MM.1S (cell line): ENCODE data around the gene TNIP3.

ENCODE experiments used
- CTCF ChIP-seq: fragments of 300-600 bp; sonication (generic); IDR thresholded peaks from 2 replicates; pipeline ENCODE4 v1.5.1; 2016; ENCODE audit warnings: antibody characterized with exemption, low read length, mixed read lengths
- EZH2 ChIP-seq: fragments of 300-600 bp; sonication (generic); optimal IDR thresholded peaks from 2 replicates; pipeline ENCODE3; 2017; ENCODE audit warnings: low read depth, mild to moderate bottlenecking, antibody characterized with exemption, low read length, mixed read lengths
- EZH2phosphoT487 ChIP-seq: fragments of 300-600 bp; sonication (generic); IDR thresholded peaks from 2 replicates; pipeline ENCODE4 v1.6.1; 2018; ENCODE audit warnings: antibody characterized with exemption, low read length

- TF ChIP-seq CTCF (no peak), EZH2 (no peak), EZH2phosphoT487 (no peak)
These were observed 21.0 kb downstream of the TNIP3 start for GRCh38 chr4:121143131-121143530.
